ENCODE results near the gene GUCA1C. TPM values are rescaled to one million over a fixed set of nuclear protein-coding genes. Genes with fewer than 3 reads are reported as not detected.

Gene GUCA1C
- total and polyA plus RNA-seq, 12 donors = 0.44 to 0.48 TPM; not detected in 10

- TF ChIP-seq CTCF (IDR thresholded peaks at IDR 0.05) (no peak), POLR2A (IDR thresholded peaks at IDR 0.05) (no peak)
- no peak overlapping the region for H3K27ac ChIP-seq
These were observed 61.8 kb downstream of the GUCA1C start for GRCh38 chr3:108891833-108892232.

GRCh38 chr3:108887777-108888176, 65.9 kb downstream of the GUCA1C start:
- H3K4me3 ChIP-seq = no peak overlapping the region
- no peaks in the 10 kb centered on the region for H3K4me1 ChIP-seq (replicated peaks in 1 of 2)
- H3K27me3 ChIP-seq = no peaks in the 10 kb centered on the region
- intact Hi-C loops (cut with DNase I) = no loop called here
- H3K36me3 ChIP-seq (replicated peaks in 1 of 2) = no peaks in the 10 kb centered on the region
- no peaks in the 10 kb centered on the region for H3K9me3 ChIP-seq (replicated peaks in 1 of 3)
- WGBS, 4 donors = 53 to 91% (median 71%) methylated on average over 2 of the region's 2 CpGs
- H3K27ac ChIP-seq = no peak overlapping the region
- no peak for TF ChIP-seq POLR2A (IDR thresholded peaks at IDR 0.05)
- TF ChIP-seq CTCF (IDR thresholded peaks at IDR 0.05) = no peak
- DNase-seq = no peak

More at GRCh38 chr3:108891833-108892232, 61.8 kb downstream of the GUCA1C start:
- Histone ChIP-seq H3K9me3 (replicated peaks in 1 of 3) (no peaks in the 10 kb centered on the region), H3K4me1 (replicated peaks in 1 of 2) (no peaks in the 10 kb centered on the region), H3K27me3 (no peaks in the 10 kb centered on the region), H3K4me3 (no peak overlapping the region), H3K36me3 (replicated peaks in 1 of 2) (no peaks in the 10 kb centered on the region)
- intact Hi-C loops (cut with DNase I) = no loop called here
- 75 to 86% (median 78%) methylated on average over 3 of the region's 3 CpGs for WGBS, 4 donors
- DNase-seq = no peak

GRCh38 chr3:108887121-108887520, 66.6 kb downstream of the GUCA1C start:
- 75 to 82% (median 82%) methylated on average over 4 of the region's 4 CpGs for WGBS, 4 donors
- no peaks in the 10 kb centered on the region for H3K27me3 ChIP-seq
- H3K27ac ChIP-seq = no peak overlapping the region
- H3K9me3 ChIP-seq (replicated peaks in 1 of 3) = no peaks in the 10 kb centered on the region
- TF ChIP-seq CTCF (IDR thresholded peaks at IDR 0.05) (no peak), POLR2A (IDR thresholded peaks at IDR 0.05) (no peak)
- no peak overlapping the region for H3K4me3 ChIP-seq
- H3K36me3 ChIP-seq (replicated peaks in 1 of 2) = no peaks in the 10 kb centered on the region
- DNase-seq = no peak
- intact Hi-C loops (cut with DNase I) = no loop called here
- H3K4me1 ChIP-seq (replicated peaks in 1 of 2) = no peaks in the 10 kb centered on the region

GRCh38 chr3:108883373-108883772, 70.3 kb downstream of the GUCA1C start:
- intact Hi-C loops (cut with DNase I) = no loop called here
- Histone ChIP-seq H3K27ac (no peak overlapping the region), H3K4me1 (replicated peaks in 1 of 2) (no peaks in the 10 kb centered on the region), H3K36me3 (replicated peaks in 1 of 2) (no peaks in the 10 kb centered on the region), H3K27me3 (no peaks in the 10 kb centered on the region), H3K4me3 (no peak overlapping the region), H3K9me3 (replicated peaks in 1 of 3) (no peaks in the 10 kb centered on the region)
- no peak for DNase-seq
- no peak for TF ChIP-seq POLR2A (IDR thresholded peaks at IDR 0.05)
- TF ChIP-seq CTCF (IDR thresholded peaks at IDR 0.05) = no peak
- WGBS, 4 donors = 0 to 50% (median 21%) methylated on average over 1 of the region's 1 CpG
